CD4-positive, alpha-beta T cell (primary cell): Measurements from ENCODE around the gene DCAF15. TPM values are rescaled to one million over a fixed set of nuclear protein-coding genes. Genes with fewer than 3 reads are reported as not detected.

Experiments used
- ATAC-seq: fragments of 200-7000 bp; cut with Tn5 transposase; one replicate; pipeline ENCODE4 v1.10.0; 2022; ENCODE audit warnings: mild to moderate bottlenecking; ENCODE audit not compliant: poor library complexity
- CTCF ChIA-PET: fragments of 350-600 bp; sonication (Branson Sonifier 250); formaldehyde crosslinking; loops from one replicate; lab custom pipeline; 2021; ENCODE audit warnings: antibody characterized with exemption, inconsistent platforms; lab: Charles Lee
- POLR2A ChIA-PET: fragments of 350-600 bp; sonication (Branson Sonifier 250); formaldehyde crosslinking; loops from one replicate; lab custom pipeline; 2021; ENCODE audit warnings: antibody characterized with exemption, inconsistent platforms; lab: Charles Lee
- DNase-seq, 14 experiments: peaks; one replicate each; pipeline ENCODE4 v3.0.0-alpha.2; 2013 to 2020; ENCODE audit warnings: mixed read lengths in 2 of 14
- H3K27ac ChIP-seq, 2 donors: one replicate each; pipeline versions ENCODE4 v1.5.1 to v1.7.0; 2013; ENCODE audit warnings: low read length in 2 of 2, low read depth in 1 of 2, mild to moderate bottlenecking in 1 of 2
- H3K27me3 ChIP-seq, 2 experiments: 1 replicate in 1 of 2; 2 replicates in 1 of 2; pipeline versions ENCODE4 v1.6.1 to v1.7.0; 2013; ENCODE audit warnings: low read length in 2 of 2, control low read depth in 1 of 2, mild to moderate bottlenecking in 1 of 2, moderate library complexity in 1 of 2; ENCODE audit not compliant: insufficient read depth in 2 of 2, control insufficient read depth in 1 of 2
- H3K36me3 ChIP-seq: one replicate; pipeline ENCODE4 v1.6.1; 2013; ENCODE audit warnings: low read length, control low read depth; ENCODE audit not compliant: insufficient read depth
- H3K4me1 ChIP-seq: one replicate; pipeline ENCODE4 v1.6.1; 2013; ENCODE audit warnings: low read length, control low read depth; ENCODE audit not compliant: insufficient read depth
- H3K4me3 ChIP-seq: one replicate; pipeline ENCODE4 v1.5.1; 2013; ENCODE audit warnings: mild to moderate bottlenecking, low read length, moderate library complexity
- H3K9me3 ChIP-seq, 2 experiments: 1 replicate in 1 of 2; 2 replicates in 1 of 2; pipeline versions ENCODE4 v1.6.1 to v1.7.0; 2013; ENCODE audit warnings: low read length in 2 of 2, mild to moderate bottlenecking in 2 of 2, control low read depth in 1 of 2, moderate library complexity in 1 of 2; ENCODE audit not compliant: control insufficient read depth in 1 of 2, insufficient read depth in 1 of 2
- H3K27ac Mint-ChIP-seq: one replicate; pipeline ENCODE4 v1.8.0; 2020; ENCODE audit warnings: mixed read lengths
- H3K27me3 Mint-ChIP-seq: one replicate; pipeline ENCODE4 v1.8.0; 2021; ENCODE audit warnings: mixed read lengths
- H3K36me3 Mint-ChIP-seq: one replicate; pipeline ENCODE4 v1.8.0; 2021; ENCODE audit warnings: low read depth, mixed read lengths
- H3K4me1 Mint-ChIP-seq: one replicate; pipeline ENCODE4 v1.8.0; 2021; ENCODE audit warnings: low read depth, mixed read lengths
- H3K4me3 Mint-ChIP-seq: one replicate; pipeline ENCODE4 v1.8.0; 2020; ENCODE audit warnings: mild to moderate bottlenecking, mixed read lengths
- H3K9me3 Mint-ChIP-seq: one replicate; pipeline ENCODE4 v1.8.0; 2020; ENCODE audit warnings: mixed read lengths
- CTCF ChIP-seq: fragments of 200-600 bp; IDR thresholded peaks from one replicate; pipeline ENCODE4 v1.8.0; 2022; ENCODE audit warnings: antibody characterized with exemption, mild to moderate bottlenecking
- intact Hi-C, 2 experiments: fragments of 100-400 bp; cut with DNase I in 1 of 2; cut with micrococcal nuclease in 1 of 2; formaldehyde crosslinking; loops; one replicate each; pipeline versions ENCODE4 v1.15.1 to v1.9.0; 2023 to 2025; cut with DNase I, micrococcal nuclease
- total RNA-seq, 174 experiments: library from RNA in 2 of 174; stranded (reverse) in 2 of 174; gene quantifications; one replicate each; pipeline ENCODE4 v1.2.3 and lab custom pipeline; 2021 to 2026

Gene DCAF15
- total RNA-seq, 2 experiments from 2014 or later: 84.9 to 85.0 TPM

- H3K27me3 Mint-ChIP-seq: no peaks in the 10 kb centered on the region
- Histone ChIP-seq H3K36me3 (peaks cover 30% of the 10 kb centered on the region), H3K9me3 (no peaks in the 10 kb centered on the region), H3K27ac (peak overlapping the region in 1 of 2 donors; percentile 23), H3K4me1 (peaks cover 56% of the 10 kb centered on the region), H3K27me3 (no peaks in the 10 kb centered on the region), H3K4me3 (no peak overlapping the region)
- H3K36me3 Mint-ChIP-seq: peaks cover 17% of the 10 kb centered on the region
- ChIA-PET POLR2A (interaction anchor here (0.6 to 3.2 kb wide), 5 partner anchors 9 to 54 kb away, joined by 3 to 20 read pairs (median 3); partner anchors contain the start of genes DCAF15 and IL27RA), CTCF (interaction anchor here (0.6 to 1.8 kb wide), 2 partner anchors 17 to 94 kb away, joined by 3 to 4 read pairs; partner anchors contain the start of gene MISP3)
- TF ChIP-seq CTCF: no peak
- ATAC-seq (no peak), DNase-seq (no peak)
- peak overlapping the region; percentile 63 for H3K27ac Mint-ChIP-seq
- H3K4me1 Mint-ChIP-seq: peaks cover 34% of the 10 kb centered on the region
- peak overlapping the region; percentile 54 for H3K4me3 Mint-ChIP-seq
- no peaks in the 10 kb centered on the region for H3K9me3 Mint-ChIP-seq
- intact Hi-C loops: no loop called here
These were observed 25.5 kb downstream of the DCAF15 start for GRCh38 chr19:13977803-13978202.

DNA sequence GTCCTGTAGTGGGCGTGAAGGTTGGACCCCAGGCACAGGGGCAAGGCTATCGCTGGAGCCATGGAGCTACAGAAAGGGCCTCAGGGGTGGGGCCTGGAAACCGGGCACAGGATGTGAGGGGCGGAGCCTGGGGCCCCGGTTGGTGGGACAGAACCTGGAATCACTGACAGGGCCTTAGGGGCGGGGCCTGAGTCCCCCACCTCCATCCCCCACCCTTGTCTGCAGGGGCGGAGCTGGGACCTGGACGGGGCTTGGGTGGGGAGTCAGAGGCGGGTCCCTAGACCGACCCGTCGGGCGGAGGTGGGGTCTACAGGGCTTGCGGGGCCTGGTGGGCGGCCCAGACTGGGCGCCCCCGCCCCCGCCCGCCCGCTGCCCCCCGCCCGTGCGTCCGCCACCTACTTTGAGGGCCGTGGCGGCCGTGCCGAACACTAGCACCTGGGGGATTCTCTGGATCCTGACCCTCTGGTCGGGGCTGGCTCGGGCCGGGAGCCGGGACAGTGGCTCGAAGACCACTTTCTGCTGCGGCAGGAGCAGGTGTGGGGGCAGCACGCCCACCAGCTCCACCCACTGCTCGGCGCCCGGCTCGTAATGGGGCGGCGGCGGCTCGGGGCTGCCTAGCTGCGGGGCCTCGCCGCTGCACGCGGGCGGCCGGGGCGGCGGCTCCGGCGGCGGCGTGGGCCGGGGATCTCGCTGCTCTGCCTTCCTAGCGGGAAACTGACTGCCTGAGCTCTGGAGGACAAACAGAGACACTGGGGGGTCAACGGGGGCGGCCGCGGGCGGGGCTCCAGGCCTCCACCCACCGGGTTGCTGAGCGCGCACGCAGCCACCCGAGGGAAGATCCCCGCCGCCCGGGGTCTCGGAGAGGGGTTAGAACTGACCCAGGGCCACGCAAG lies 26.3 kb downstream of the DCAF15 start:
- TF ChIP-seq CTCF: no peak
- no peaks in the 10 kb centered on the region for H3K27me3 Mint-ChIP-seq
- peak; percentile 19 for ATAC-seq
- Histone ChIP-seq H3K4me1 (peaks cover 59% of the 10 kb centered on the region), H3K27me3 (no peaks in the 10 kb centered on the region), H3K27ac (peak overlapping the region in 1 of 2 donors; percentile 23), H3K36me3 (peaks cover 25% of the 10 kb centered on the region), H3K4me3 (peak overlapping the region; percentile 1), H3K9me3 (no peaks in the 10 kb centered on the region)
- DNase-seq: peak in 2 of 14 experiments; percentile 36 to 42
- no peaks in the 10 kb centered on the region for H3K9me3 Mint-ChIP-seq
- ChIA-PET CTCF (interaction anchor here (0.9 to 1.8 kb wide), 2 partner anchors 53 to 94 kb away, joined by 3 to 4 read pairs; partner anchors contain the start of genes IL27RA and MISP3), POLR2A (interaction anchor here (0.6 to 3.2 kb wide), 7 partner anchors 8 to 53 kb away, joined by 3 to 20 read pairs (median 4); partner anchors contain the start of genes DCAF15 and IL27RA)
- peaks cover 12% of the 10 kb centered on the region for H3K36me3 Mint-ChIP-seq
- intact Hi-C loops: no loop called here
- H3K4me3 Mint-ChIP-seq: peak overlapping the region; percentile 54
- peaks cover 41% of the 10 kb centered on the region for H3K4me1 Mint-ChIP-seq
- H3K27ac Mint-ChIP-seq: peak overlapping the region; percentile 63

- Histone ChIP-seq H3K9me3 (no peaks in the 10 kb centered on the region), H3K27ac (no peak overlapping the region), H3K27me3 (no peaks in the 10 kb centered on the region), H3K36me3 (peaks cover 25% of the 10 kb centered on the region), H3K4me3 (peak overlapping the region; percentile 1), H3K4me1 (peaks cover 59% of the 10 kb centered on the region)
- Mint-ChIP-seq H3K36me3 (peaks cover 7% of the 10 kb centered on the region), H3K27me3 (no peaks in the 10 kb centered on the region), H3K27ac (peak overlapping the region; percentile 72), H3K4me1 (peaks cover 39% of the 10 kb centered on the region), H3K4me3 (peak overlapping the region; percentile 51), H3K9me3 (no peaks in the 10 kb centered on the region)
- ChIA-PET CTCF (interaction anchor here (0.7 to 0.9 kb wide), 2 partner anchors 27 to 53 kb away, joined by 3 read pairs; partner anchors contain the start of genes IL27RA and RFX1), POLR2A (interaction anchor here (1.3 to 3.2 kb wide), 4 partner anchors 24 to 52 kb away, joined by 4 to 20 read pairs (median 7); partner anchors contain the start of genes DCAF15 and IL27RA)
- TF ChIP-seq CTCF: no peak
- DNase-seq (peak in 1 of 14 experiments; percentile 20), ATAC-seq (no peak)
- intact Hi-C loops: no loop called here
These were observed 26.9 kb downstream of the DCAF15 start for GRCh38 chr19:13979244-13979615.
